MM.1S (cell line): Measurements from ENCODE around the gene KIF5C.

Source experiments
- DNase-seq: peaks from one replicate; pipeline ENCODE4 v3.0.0-alpha.2; 2015
- H2AFZ ChIP-seq: fragments of 300-600 bp; sonication (generic); 2 replicates; pipeline ENCODE4 v1.6.0; 2016; ENCODE audit warnings: antibody characterized with exemption, low read length
- H3F3A ChIP-seq: fragments of 300-600 bp; sonication (generic); 2 replicates; pipeline ENCODE4 v1.6.1; 2016; ENCODE audit warnings: mild to moderate bottlenecking, antibody characterized with exemption, low read length, moderate library complexity, mixed read lengths; ENCODE audit not compliant: insufficient read depth
- H3K27ac ChIP-seq: fragments of 300-600 bp; sonication (generic); 2 replicates; pipeline ENCODE4 v1.5.1; 2016; ENCODE audit warnings: mild to moderate bottlenecking, low read length
- H3K27me3 ChIP-seq: fragments of 300-600 bp; sonication (generic); replicated peaks from 2 replicates; pipeline ENCODE4 v1.6.0; 2016; ENCODE audit warnings: low read length; ENCODE audit not compliant: insufficient read depth
- H3K36me3 ChIP-seq: fragments of 300-600 bp; sonication (generic); replicated peaks from 2 replicates; pipeline ENCODE4 v1.6.1; 2016; ENCODE audit warnings: mild to moderate bottlenecking, low read length, mixed read lengths; ENCODE audit not compliant: insufficient read depth
- H3K4me1 ChIP-seq: fragments of 300-600 bp; sonication (generic); 2 replicates; pipeline ENCODE4 v1.6.1; 2016; ENCODE audit warnings: low read length, mixed read lengths
- H3K4me2 ChIP-seq: fragments of 300-600 bp; sonication (generic); 2 replicates; pipeline ENCODE4 v1.6.0; 2016; ENCODE audit warnings: low read depth, low read length
- H3K4me3 ChIP-seq: fragments of 300-600 bp; sonication (generic); 2 replicates; pipeline ENCODE4 v1.5.1; 2016; ENCODE audit warnings: low read length, mixed read lengths
- H3K79me2 ChIP-seq: fragments of 300-600 bp; sonication (generic); 2 replicates; pipeline ENCODE4 v1.6.1; 2016; ENCODE audit warnings: mixed run types, low read length, mixed read lengths
- H3K9ac ChIP-seq: fragments of 300-600 bp; sonication (generic); 2 replicates; pipeline ENCODE4 v1.6.1; 2016; ENCODE audit warnings: low read length, mixed read lengths
- H3K9me2 ChIP-seq: fragments of 300-600 bp; sonication (generic); replicated peaks from 2 replicates; pipeline ENCODE4 v1.6.1; 2016; ENCODE audit warnings: mild to moderate bottlenecking, low read length, mixed read lengths; ENCODE audit not compliant: insufficient read depth
- H3K9me3 ChIP-seq: fragments of 300-600 bp; sonication (generic); replicated peaks from 2 replicates; pipeline ENCODE4 v1.6.1; 2016; ENCODE audit warnings: mild to moderate bottlenecking, low read length, mixed read lengths; ENCODE audit not compliant: insufficient read depth
- H4K20me1 ChIP-seq: fragments of 300-600 bp; sonication (generic); 2 replicates; pipeline ENCODE4 v1.6.1; 2016; ENCODE audit warnings: mild to moderate bottlenecking, low read length, moderate library complexity, mixed read lengths; ENCODE audit not compliant: insufficient read depth
- CTCF ChIP-seq: fragments of 300-600 bp; sonication (generic); IDR thresholded peaks from 2 replicates; pipeline ENCODE4 v1.5.1; 2016; ENCODE audit warnings: antibody characterized with exemption, low read length, mixed read lengths
- EZH2 ChIP-seq: fragments of 300-600 bp; sonication (generic); optimal IDR thresholded peaks from 2 replicates; pipeline ENCODE3; 2017; ENCODE audit warnings: low read depth, mild to moderate bottlenecking, antibody characterized with exemption, low read length, mixed read lengths
- EZH2phosphoT487 ChIP-seq: fragments of 300-600 bp; sonication (generic); IDR thresholded peaks from 2 replicates; pipeline ENCODE4 v1.6.1; 2018; ENCODE audit warnings: antibody characterized with exemption, low read length

The KIF5C gene

GRCh38 chr2:148877403-148877740 lies 2.3 kb downstream of the KIF5C start:
- TF ChIP-seq EZH2 (no peak), EZH2phosphoT487 (no peak), CTCF (no peak)
- Histone ChIP-seq H3K9me2 (no peaks in the 10 kb centered on the region), H3K79me2 (no peaks in the 10 kb centered on the region), H3K27ac (no peak overlapping the region), H3K4me2 (no peak overlapping the region), H3K36me3 (no peaks in the 10 kb centered on the region), H3K9ac (no peak overlapping the region), H4K20me1 (no peaks in the 10 kb centered on the region), H3K4me3 (no peak overlapping the region), H2AFZ (no peak overlapping the region), H3F3A (no peaks in the 10 kb centered on the region), H3K4me1 (no peaks in the 10 kb centered on the region), H3K9me3 (no peaks in the 10 kb centered on the region), H3K27me3 (no peaks in the 10 kb centered on the region)
- no peak for DNase-seq

- no peak overlapping the region for H3K27ac ChIP-seq
- no peak overlapping the region for H3K4me2 ChIP-seq
- no peak for TF ChIP-seq CTCF
These were observed 5.6 kb downstream of the KIF5C start for GRCh38 chr2:148880636-148881035.

GRCh38 chr2:148882051-148882450 lies 7.0 kb downstream of the KIF5C start:
- no peaks in the 10 kb centered on the region for H3K36me3 ChIP-seq
- no peak overlapping the region for H3K4me2 ChIP-seq
- no peak overlapping the region for H3K27ac ChIP-seq
- H3K9me3 ChIP-seq: no peaks in the 10 kb centered on the region
- H3K4me1 ChIP-seq: no peaks in the 10 kb centered on the region
- no peak for TF ChIP-seq CTCF
- TF ChIP-seq EZH2: no peak
- no peak for TF ChIP-seq EZH2phosphoT487
- no peaks in the 10 kb centered on the region for H4K20me1 ChIP-seq
- DNase-seq: no peak
- H3K9me2 ChIP-seq: no peaks in the 10 kb centered on the region
- no peak overlapping the region for H3K9ac ChIP-seq
- H3K27me3 ChIP-seq: no peaks in the 10 kb centered on the region
- no peaks in the 10 kb centered on the region for H3F3A ChIP-seq
- no peaks in the 10 kb centered on the region for H3K79me2 ChIP-seq
- no peak overlapping the region for H2AFZ ChIP-seq
- no peak overlapping the region for H3K4me3 ChIP-seq

More at GRCh38 chr2:148880636-148881035, 5.6 kb downstream of the KIF5C start:
- no peak for DNase-seq
- Histone ChIP-seq H4K20me1 (no peaks in the 10 kb centered on the region), H3K4me1 (no peaks in the 10 kb centered on the region), H3K36me3 (no peaks in the 10 kb centered on the region), H3K79me2 (no peaks in the 10 kb centered on the region), H3K4me3 (no peak overlapping the region), H3F3A (no peaks in the 10 kb centered on the region), H3K9me3 (no peaks in the 10 kb centered on the region), H3K9me2 (no peaks in the 10 kb centered on the region), H2AFZ (no peak overlapping the region), H3K9ac (no peak overlapping the region), H3K27me3 (no peaks in the 10 kb centered on the region)

- no peaks in the 10 kb centered on the region for H3F3A ChIP-seq
- H3K9me3 ChIP-seq: no peaks in the 10 kb centered on the region
- TF ChIP-seq EZH2phosphoT487 (no peak), CTCF (no peak)
- H2AFZ ChIP-seq: no peak overlapping the region
- H3K4me3 ChIP-seq: no peak overlapping the region
- no peaks in the 10 kb centered on the region for H3K27me3 ChIP-seq
- H3K4me2 ChIP-seq: no peak overlapping the region
- no peaks in the 10 kb centered on the region for H3K36me3 ChIP-seq
- no peak for DNase-seq
- H3K9me2 ChIP-seq: no peaks in the 10 kb centered on the region
- no peak overlapping the region for H3K27ac ChIP-seq
- no peaks in the 10 kb centered on the region for H3K79me2 ChIP-seq
- H3K9ac ChIP-seq: no peak overlapping the region
- no peaks in the 10 kb centered on the region for H4K20me1 ChIP-seq
- H3K4me1 ChIP-seq: no peaks in the 10 kb centered on the region
These were observed 10.2 kb downstream of the KIF5C start for GRCh38 chr2:148885209-148885608.
